ENCODE data around the gene PLPPR3.

PLPPR3 gene

DNA sequence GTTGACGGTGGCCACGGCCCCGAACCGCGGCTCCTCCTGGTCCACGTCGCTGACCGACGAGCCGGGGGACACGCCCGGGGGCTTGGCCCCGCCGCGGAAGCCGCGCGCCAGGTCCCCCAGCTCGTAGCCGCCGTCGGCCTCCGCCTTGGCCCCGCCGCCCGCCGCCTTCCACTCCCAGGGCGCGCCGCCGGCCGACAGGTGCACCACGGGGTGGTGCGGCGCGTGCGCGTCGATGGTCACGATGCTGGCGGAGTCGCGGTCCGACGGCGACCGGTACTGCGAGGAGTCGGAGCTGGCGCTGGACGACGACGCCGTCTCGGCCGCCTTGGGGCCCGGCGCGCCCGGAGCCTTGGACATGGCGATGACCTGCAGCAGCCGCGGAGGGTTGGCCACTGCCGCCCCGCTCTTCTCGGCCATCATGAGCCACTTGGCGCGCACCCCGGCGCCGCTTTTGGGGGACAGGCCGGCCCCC, 9.0 kb downstream of the PLPPR3 start:
- H3K36me3 ChIP-seq (replicated peaks), result peaks cover 58% of the 10 kb centered on the region
- no peaks in the 10 kb centered on the region for H3K9me3 ChIP-seq
- H3K27me3 ChIP-seq (ENCODE audit: low read depth), result no peaks in the 10 kb centered on the region
- no peak for DNase-seq (ENCODE audit: low spot score in 2 of 2)
- in situ Hi-C loops (cut with MboI; ENCODE audit: low sequenced_read_pairs), result no loop called here
- H3K4me3 ChIP-seq, result no peak overlapping the region
- H3K4me1 ChIP-seq, result no peaks in the 10 kb centered on the region

DNA sequence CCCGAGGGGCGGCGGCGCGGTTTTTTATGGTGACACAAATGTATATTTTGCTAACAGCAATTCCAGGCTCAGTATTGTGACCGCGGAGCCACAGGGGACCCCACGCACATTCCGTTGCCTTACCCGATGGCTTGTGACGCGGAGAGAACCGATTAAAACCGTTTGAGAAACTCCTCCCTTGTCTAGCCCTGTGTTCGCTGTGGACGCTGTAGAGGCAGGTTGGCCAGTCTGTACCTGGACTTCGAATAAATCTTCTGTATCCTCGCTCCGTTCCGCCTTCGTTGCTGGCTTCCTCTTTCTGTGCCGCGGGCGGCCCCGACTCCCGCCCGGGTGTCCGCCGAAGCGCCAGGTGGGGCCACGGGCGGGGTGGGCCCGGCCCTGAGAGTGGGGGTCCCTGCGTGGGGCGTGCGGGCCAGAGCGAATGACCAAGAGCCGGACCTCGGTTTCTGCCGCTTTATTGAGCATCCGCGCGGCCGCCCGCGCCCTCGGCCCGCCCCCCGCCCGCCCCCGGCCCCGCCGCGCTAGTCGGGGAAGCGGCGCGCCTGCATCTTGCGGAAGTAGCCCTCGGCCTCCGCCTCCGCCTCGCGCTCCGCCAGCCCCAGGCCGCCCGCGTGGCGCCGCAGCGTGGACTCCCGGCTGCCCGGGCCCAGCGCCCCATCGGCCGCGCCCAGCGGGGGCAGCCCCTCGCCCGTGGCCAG, 9.6 kb downstream of the PLPPR3 start:
- Histone ChIP-seq H3K27me3 (ENCODE audit: low read depth) (no peaks in the 10 kb centered on the region), H3K4me3 (no peak overlapping the region), H3K36me3 (replicated peaks) (peaks cover 64% of the 10 kb centered on the region), H3K4me1 (no peaks in the 10 kb centered on the region), H3K9me3 (no peaks in the 10 kb centered on the region)
- in situ Hi-C loops (cut with MboI; ENCODE audit: low sequenced_read_pairs), result no loop called here
- no peak for DNase-seq (ENCODE audit: low spot score in 2 of 2)

DNA sequence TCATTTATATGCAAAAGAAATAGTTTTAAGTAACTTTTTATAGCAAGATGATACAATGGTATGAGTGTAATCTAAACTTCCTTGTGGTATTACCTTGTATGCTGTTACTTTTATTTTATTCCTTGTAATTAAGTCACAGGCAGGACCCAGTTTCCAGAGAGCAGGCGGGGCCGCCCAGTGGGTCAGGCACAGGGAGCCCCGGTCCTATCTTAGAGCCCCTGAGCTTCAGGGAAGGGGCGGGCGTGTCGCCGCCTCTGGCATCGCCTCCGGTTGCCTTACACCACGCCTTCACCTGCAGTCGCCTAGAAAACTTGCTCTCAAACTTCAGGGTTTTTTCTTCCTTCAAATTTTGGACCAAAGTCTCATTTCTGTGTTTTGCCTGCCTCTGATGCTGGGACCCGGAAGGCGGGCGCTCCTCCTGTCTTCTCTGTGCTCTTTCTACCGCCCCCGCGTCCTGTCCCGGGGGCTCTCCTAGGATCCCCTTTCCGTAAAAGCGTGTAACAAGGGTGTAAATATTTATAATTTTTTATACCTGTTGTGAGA, 10.2 kb downstream of the PLPPR3 start:
- in situ Hi-C loops (cut with MboI; ENCODE audit: low sequenced_read_pairs), result no loop called here
- no peaks in the 10 kb centered on the region for H3K9me3 ChIP-seq
- no peaks in the 10 kb centered on the region for H3K4me1 ChIP-seq
- peaks cover 70% of the 10 kb centered on the region for H3K36me3 ChIP-seq (replicated peaks)
- DNase-seq (ENCODE audit: low spot score in 2 of 2), result no peak
- no peak overlapping the region for H3K4me3 ChIP-seq
- H3K27me3 ChIP-seq (ENCODE audit: low read depth), result no peaks in the 10 kb centered on the region

DNA sequence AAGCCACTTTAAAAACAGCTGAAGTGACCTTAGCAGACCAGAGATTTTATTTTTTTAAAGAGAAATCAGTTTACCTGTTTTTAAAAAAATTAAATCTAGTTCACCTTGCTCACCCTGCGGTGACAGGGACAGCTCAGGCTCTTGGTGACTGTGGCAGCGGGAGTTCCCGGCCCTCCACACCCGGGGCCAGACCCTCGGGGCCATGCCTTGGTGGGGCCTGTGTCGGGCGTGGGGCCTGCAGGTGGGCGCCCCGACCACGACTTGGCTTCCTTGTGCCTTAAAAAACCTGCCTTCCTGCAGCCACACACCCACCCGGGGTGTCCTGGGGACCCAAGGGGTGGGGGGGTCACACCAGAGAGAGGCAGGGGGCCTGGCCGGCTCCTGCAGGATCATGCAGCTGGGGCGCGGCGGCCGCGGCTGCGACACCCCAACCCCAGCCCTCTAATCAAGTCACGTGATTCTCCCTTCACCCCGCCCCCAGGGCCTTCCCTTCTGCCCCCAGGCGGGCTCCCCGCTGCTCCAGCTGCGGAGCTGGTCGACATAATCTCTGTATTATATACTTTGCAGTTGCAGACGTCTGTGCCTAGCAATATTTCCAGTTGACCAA, 10.8 kb downstream of the PLPPR3 start:
- Histone ChIP-seq H3K4me1 (no peaks in the 10 kb centered on the region), H3K36me3 (replicated peaks) (peaks cover 76% of the 10 kb centered on the region), H3K4me3 (no peak overlapping the region), H3K9me3 (no peaks in the 10 kb centered on the region), H3K27me3 (ENCODE audit: low read depth) (no peaks in the 10 kb centered on the region)
- in situ Hi-C loops (cut with MboI; ENCODE audit: low sequenced_read_pairs), result no loop called here
- DNase-seq (ENCODE audit: low spot score in 2 of 2), result peak in 1 of 2 experiments; percentile 64

DNA sequence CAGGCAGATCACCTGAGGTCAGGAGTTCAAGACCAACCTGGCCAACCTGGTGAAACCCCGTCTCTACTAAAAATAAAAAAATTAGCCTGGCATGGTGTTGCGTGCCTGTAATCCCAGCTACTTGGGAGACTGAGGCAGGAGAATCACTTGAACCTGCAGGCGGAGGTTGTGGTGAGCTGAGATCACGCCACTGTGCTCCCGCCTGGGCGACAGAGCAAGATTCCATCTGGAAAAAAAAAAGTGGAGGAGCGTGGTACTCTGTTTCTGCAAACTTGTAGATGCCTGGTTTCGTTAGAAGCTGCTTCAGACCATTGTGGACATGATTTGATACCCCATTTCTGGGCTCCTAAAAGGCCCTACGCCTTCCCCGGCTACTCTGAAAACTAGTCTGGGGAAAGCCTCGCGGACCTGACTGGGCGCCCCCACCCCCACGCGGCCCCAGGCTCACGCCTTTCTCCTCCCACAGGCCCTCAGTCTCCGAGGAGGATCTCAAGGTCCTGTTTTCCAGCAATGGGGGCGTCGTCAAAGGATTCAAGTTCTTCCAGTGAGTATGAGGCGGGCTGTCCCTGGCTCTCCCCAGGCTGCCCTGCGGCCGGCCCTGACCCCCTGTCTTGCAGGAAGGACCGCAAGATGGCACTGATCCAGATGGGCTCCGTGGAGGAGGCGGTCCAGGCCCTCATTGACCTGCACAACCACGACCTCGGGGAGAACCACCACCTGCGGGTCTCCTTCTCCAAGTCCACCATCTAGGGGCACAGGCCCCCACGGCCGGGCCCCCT, 11.5 kb downstream of the PLPPR3 start:
- no peaks in the 10 kb centered on the region for H3K27me3 ChIP-seq (ENCODE audit: low read depth)
- no peaks in the 10 kb centered on the region for H3K4me1 ChIP-seq
- H3K4me3 ChIP-seq, result no peak overlapping the region
- DNase-seq (ENCODE audit: low spot score in 2 of 2), result no peak
- no peaks in the 10 kb centered on the region for H3K9me3 ChIP-seq
- in situ Hi-C loops (cut with MboI; ENCODE audit: low sequenced_read_pairs), result no loop called here
- peaks cover 80% of the 10 kb centered on the region for H3K36me3 ChIP-seq (replicated peaks)

DNA sequence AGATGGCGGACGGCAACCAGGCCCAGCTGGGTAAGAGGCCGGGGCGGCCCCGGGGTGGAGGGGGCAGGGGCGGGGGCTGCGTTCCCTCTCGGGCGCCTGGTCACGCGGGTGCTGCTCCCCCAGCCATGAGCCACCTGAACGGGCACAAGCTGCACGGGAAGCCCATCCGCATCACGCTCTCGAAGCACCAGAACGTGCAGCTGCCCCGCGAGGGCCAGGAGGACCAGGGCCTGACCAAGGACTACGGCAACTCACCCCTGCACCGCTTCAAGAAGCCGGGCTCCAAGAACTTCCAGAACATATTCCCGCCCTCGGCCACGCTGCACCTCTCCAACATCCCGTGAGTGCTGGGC, 13.4 kb downstream of the PLPPR3 start:
- H3K27me3 ChIP-seq (ENCODE audit: low read depth), result no peaks in the 10 kb centered on the region
- in situ Hi-C loops (cut with MboI; ENCODE audit: low sequenced_read_pairs), result no loop called here
- H3K9me3 ChIP-seq, result no peaks in the 10 kb centered on the region
- peaks cover 88% of the 10 kb centered on the region for H3K36me3 ChIP-seq (replicated peaks)
- H3K4me3 ChIP-seq, result no peak overlapping the region
- no peaks in the 10 kb centered on the region for H3K4me1 ChIP-seq
- no peak for DNase-seq (ENCODE audit: low spot score in 2 of 2)

DNA sequence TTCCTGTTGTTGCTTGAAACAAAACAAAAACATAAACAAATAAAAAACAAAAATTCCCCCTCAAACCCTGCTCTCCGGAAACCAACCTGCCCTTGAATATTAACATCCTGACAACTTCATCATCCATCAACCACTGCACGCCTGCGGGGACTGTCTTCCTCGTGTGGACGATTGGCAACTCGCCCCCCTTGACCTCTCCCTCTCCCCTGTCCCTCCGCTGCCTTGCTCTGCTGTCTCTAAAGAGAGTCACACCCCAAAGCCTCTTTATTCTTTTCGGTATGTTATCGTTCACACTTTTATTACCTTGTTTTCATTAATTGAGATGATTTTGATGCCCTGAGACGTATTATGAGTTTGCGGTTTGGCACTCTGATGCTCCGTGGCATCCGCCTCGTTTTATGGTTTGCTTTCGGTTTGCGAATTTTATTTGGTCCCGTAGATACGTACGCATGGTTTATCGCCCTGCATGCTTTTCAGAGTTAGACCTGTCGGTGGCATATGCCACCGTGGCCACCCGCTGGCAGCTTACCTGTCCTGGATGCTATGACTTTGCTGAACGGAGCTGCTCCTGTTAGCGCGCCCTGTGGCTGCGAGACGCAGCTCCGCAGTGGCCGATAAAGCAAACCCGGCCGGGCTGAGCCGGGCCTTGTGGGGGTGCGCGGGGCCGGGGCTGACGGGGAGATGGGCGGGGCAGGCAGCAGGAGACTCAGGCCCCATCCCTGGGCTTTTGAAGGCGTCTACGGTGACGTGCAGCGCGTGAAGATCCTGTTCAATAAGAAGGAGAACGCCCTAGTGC, 13.9 kb downstream of the PLPPR3 start:
- Histone ChIP-seq H3K4me3 (no peak overlapping the region), H3K27me3 (ENCODE audit: low read depth) (no peaks in the 10 kb centered on the region), H3K4me1 (no peaks in the 10 kb centered on the region), H3K36me3 (replicated peaks) (peaks cover 94% of the 10 kb centered on the region), H3K9me3 (no peaks in the 10 kb centered on the region)
- in situ Hi-C loops (cut with MboI; ENCODE audit: low sequenced_read_pairs), result no loop called here
- no peak for DNase-seq (ENCODE audit: low spot score in 2 of 2)

DNA sequence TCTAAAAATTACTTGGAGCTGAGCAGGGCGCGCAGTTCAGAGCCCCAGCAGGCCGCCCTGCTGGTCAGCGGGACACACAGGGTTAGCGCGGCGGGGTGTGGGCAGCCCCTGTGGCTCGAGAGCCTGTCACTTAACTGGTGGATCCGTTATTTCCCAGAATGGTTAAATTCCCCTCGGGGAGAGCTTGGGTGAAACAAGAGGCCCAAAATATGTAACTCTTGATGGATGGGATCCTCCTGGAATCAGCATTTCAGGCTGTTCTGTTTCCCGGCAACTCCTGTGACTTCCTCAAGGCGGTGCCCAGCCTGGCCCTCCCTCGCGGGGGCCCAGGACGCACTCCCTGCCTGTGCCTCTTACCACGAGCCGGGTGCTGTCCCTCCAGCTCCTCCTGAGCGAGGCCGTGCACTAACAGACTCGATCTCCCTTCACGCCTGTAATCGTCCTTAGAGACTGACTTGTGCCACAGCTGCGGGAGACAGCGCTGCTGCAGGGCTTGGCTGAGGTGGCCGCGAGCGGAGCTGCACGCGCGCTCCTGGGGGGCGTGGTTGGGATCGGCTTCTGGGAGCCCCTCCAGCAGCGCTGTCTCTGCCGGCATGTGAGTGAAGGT, 14.8 kb downstream of the PLPPR3 start:
- Histone ChIP-seq H3K4me1 (peaks cover 4% of the 10 kb centered on the region), H3K4me3 (no peak overlapping the region), H3K9me3 (no peaks in the 10 kb centered on the region), H3K36me3 (replicated peaks) (peaks cover 100% of the 10 kb centered on the region), H3K27me3 (ENCODE audit: low read depth) (no peaks in the 10 kb centered on the region)
- in situ Hi-C loops (cut with MboI; ENCODE audit: low sequenced_read_pairs), result no loop called here
- DNase-seq (ENCODE audit: low spot score in 2 of 2), result no peak

DNA sequence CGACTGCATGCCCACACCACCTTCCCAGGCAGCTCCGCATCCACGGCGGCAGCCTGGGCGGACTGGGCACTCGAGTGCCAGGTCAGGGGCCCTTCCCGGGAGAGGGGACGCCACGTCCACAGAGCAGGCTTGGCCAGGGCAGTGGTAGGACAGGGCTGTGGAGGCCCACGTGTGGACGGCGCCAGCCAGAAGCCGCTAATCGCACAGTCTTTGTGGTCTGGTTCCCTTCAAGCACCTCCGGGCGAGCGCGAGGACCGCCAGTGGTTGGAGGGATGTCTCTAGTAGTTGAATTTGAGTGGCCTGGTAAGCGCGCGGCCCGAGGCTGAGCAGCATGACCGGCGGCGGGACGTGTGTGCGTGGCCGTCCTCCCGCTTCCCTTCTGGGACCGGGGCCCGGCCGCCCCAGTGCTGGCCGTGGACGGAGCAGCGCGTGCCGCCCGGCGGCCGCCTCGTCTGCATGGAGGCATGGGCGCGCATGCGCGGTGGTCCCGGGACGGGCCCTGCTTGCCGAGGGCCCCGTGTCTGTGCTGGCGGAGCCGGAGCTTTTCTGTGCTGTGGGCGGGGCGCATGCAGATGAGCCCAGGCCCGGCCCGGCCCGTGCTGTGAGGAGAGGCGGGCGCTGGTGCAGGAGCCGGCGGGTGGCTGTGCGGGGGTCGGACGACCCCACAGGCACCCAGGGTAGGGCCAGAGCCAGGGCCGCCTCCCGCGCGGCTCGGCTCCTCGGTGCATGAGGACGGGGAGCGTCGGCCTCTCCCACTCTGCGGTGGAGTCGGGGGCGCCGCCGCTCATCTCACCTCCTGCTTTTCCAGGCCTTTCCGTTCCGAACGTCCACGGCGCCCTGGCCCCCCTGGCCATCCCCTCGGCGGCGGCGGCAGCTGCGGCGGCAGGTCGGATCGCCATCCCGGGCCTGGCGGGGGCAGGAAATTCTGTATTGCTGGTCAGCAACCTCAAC, 15.9 kb downstream of the PLPPR3 start:
- Histone ChIP-seq H3K4me1 (peaks cover 15% of the 10 kb centered on the region), H3K36me3 (replicated peaks) (peaks cover 100% of the 10 kb centered on the region), H3K4me3 (no peak overlapping the region), H3K9me3 (no peaks in the 10 kb centered on the region), H3K27me3 (ENCODE audit: low read depth) (no peaks in the 10 kb centered on the region)
- in situ Hi-C loops (cut with MboI; ENCODE audit: low sequenced_read_pairs), result no loop called here
- no peak for DNase-seq (ENCODE audit: low spot score in 2 of 2)

DNA sequence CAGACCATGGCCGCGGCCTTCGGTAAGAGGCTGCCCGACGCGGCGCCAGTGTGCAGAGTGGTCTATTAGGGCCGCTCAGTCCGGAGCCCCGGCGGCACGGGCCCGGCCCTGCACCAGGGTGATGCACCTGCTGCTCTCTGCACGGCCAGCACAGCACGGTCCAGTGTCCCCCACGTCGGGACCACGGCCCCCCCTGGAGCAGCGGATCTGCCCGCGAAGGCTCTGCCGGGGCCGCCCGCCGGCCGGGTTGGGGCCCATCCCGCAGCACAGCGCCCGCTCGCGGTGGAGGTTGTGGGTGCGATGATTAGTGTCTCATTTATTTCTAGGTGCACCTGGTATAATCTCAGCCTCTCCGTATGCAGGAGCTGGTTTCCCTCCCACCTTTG, 16.6 kb downstream of the PLPPR3 start:
- H3K4me3 ChIP-seq, result no peak overlapping the region
- in situ Hi-C loops (cut with MboI; ENCODE audit: low sequenced_read_pairs), result no loop called here
- H3K9me3 ChIP-seq, result no peaks in the 10 kb centered on the region
- DNase-seq (ENCODE audit: low spot score in 2 of 2), result no peak
- peaks cover 20% of the 10 kb centered on the region for H3K4me1 ChIP-seq
- no peaks in the 10 kb centered on the region for H3K27me3 ChIP-seq (ENCODE audit: low read depth)
- peaks cover 100% of the 10 kb centered on the region for H3K36me3 ChIP-seq (replicated peaks)

DNA sequence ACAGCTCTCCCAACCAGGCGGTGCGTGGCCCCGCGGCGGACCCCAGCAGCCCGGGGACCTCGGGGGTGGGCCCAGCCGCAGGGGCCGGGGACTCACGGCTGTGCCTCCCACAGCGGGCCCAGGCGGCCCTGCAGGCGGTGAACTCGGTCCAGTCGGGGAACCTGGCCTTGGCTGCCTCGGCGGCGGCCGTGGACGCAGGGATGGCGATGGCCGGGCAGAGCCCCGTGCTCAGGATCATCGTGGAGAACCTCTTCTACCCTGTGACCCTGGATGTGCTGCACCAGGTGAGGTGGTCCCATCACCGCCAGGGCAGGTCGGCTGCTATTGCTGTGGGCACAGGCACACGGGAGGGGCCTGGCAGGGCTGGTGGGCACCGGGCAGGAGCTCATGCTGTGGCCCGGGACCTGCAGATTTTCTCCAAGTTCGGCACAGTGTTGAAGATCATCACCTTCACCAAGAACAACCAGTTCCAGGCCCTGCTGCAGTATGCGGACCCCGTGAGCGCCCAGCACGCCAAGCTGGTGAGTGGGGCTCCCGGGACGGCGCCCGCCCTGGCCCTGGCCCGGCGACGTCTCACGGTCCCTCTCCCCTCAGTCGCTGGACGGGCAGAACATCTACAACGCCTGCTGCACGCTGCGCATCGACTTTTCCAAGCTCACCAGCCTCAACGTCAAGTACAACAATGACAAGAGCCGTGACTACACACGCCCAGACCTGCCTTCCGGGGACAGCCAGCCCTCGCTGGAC, 17.2 kb downstream of the PLPPR3 start:
- Histone ChIP-seq H3K4me3 (no peak overlapping the region), H3K9me3 (no peaks in the 10 kb centered on the region), H3K27me3 (ENCODE audit: low read depth) (no peaks in the 10 kb centered on the region), H3K4me1 (peaks cover 26% of the 10 kb centered on the region), H3K36me3 (replicated peaks) (peaks cover 100% of the 10 kb centered on the region)
- no peak for DNase-seq (ENCODE audit: low spot score in 2 of 2)
- in situ Hi-C loops (cut with MboI; ENCODE audit: low sequenced_read_pairs), result no loop called here
